Fibroblast of peridontal ligament (primary cell): ENCODE data around the gene IGF2R.
"Not testable (repeated sequence)": the region's sequence is repeated elsewhere in the genome, so short reads cannot be mapped to it uniquely, and the experiment has no call there.

Experiments
- DNase-seq: peaks from one replicate; pipeline ENCODE4 v3.0.0-alpha.2; 2010; ENCODE audit errors: extremely low read depth

IGF2R gene

DNA sequence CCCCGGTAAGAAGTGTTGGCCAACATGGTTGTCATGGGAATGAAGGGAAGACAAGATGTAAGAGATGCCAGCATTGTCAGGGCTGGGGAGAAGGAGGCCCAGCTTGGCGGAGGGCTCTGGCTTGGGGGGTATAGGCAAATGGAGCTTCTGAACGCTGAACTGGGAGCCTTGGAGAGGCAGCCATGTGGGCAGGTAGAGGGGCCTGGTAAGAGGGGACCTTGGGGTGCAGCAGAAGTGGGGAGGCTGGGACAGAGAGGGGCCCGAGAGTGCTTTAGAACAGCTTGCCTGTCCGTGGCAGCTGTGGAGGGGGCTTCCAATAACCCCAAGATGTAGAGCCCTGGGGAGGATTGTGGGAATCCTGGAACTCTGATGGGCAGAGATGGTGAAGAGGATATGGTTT is 155.7 kb downstream of the IGF2R start:
- DNase-seq, result no peak

DNA sequence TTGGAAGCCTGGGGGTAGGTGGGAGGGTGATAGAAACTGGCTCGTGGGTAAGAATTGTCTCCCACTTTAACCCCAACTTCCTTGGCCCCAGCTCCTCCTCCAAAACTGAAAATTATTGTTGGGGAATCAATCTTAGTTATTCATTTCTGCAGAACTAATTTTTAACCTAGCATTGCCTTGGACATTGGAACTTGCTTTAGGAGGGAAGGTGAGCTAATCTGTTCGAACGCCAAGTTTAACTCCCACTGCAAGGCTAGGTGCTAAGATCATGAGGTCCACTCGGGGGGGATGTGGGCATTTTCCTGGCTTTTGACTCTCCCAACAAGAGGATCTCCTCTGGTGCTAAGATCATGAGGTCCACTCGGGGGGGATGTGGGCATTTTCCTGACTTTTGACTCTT is 156.2 kb downstream of the IGF2R start:
- DNase-seq, result not testable (repeated sequence)

DNA sequence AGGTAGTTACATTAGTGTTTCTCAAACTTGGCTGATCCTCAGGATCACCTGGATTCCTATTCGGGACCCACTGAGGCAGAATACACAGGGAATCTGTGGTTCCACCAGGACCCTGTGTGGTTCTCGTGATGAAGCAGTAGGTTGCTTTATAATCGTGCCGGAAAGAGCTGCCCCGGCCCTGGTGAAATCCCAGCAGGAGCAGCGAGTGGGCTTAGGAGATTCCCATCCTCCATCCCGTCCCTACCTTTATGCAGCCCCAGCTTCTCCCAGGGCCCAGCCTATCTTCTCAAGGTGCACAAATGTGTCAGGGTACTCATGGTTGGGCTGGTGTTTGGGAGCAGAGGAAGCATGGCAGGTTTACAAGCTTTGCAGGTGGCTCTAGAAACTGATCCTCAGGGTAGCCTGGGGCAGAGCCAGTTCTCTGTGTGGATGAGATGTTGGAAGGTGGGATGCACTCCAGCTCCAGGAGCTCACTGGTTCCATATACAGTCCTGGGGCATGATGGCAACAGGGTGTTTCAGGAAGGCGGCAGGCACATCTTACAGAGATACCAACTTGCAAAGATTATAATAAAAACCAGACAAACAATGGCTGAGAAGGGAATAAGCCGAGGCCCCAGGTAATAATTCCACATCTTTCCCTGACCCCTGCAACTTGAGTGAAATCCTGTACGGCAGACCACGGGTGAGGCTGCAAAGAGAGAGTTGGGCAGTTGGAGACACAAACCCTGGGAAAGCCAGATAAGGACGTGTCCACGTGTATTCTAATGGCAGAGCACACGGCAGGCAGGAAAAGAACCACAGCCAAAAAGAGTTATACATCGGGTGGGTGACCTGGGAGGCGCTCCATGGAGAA is 158.6 kb downstream of the IGF2R start:
- no peak for DNase-seq

DNA sequence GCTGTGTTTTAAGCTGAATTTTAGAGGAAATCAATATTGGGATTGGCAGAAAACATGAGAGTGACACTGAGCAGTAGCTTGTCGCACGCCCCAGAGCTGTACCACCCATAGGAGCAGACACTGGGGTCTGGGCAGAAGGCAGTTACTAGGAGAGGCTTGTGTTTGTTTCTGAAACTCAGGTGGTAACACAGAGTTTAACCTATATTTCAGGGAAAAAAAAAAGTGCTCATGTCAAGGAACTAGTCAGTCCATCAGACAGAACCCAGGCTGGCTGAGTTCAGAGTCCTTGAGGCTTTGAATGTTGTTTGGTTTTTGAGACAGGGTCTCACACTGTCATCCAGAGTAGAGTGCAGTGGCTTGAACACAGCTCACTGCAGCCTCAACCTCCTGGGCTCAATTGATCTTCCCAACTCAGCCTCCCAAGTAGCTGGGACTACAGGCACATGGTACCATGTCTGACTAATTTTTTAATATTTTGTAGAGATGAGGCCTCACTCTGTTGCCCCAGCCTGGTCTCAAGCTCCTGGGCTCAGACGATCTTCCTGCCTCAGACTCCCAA is 159.3 kb downstream of the IGF2R start:
- DNase-seq, result no peak

DNA sequence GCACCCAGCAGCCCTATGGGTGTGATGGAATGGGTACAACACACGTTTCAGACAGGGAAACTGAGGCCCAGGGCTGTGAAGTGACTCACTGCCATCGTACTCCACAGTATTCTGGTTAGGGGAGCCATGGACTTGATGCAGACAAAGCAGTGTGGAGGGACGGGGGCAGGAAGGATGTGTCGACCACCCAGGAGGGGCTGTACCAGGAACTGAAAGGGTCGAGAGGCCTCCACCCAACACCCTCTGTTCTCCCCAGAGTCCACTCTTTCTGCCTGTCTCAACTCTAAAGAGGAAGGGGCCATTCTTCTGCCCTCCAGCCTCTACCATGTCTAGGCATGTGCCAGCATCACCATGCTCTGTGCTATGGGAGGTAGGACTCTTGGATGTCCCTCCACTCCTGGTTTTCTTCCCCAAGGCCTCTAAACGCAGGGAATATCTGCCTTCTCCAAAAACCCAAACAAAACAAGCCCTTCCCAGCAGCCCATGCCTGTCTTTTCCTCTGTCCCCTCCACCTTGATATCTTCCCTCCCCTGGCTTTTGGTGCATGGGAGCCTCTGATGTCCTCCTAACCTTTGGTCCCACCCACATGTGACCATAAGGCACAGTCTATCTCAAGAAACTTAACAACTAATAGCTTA is 160.1 kb downstream of the IGF2R start:
- no peak for DNase-seq

DNA sequence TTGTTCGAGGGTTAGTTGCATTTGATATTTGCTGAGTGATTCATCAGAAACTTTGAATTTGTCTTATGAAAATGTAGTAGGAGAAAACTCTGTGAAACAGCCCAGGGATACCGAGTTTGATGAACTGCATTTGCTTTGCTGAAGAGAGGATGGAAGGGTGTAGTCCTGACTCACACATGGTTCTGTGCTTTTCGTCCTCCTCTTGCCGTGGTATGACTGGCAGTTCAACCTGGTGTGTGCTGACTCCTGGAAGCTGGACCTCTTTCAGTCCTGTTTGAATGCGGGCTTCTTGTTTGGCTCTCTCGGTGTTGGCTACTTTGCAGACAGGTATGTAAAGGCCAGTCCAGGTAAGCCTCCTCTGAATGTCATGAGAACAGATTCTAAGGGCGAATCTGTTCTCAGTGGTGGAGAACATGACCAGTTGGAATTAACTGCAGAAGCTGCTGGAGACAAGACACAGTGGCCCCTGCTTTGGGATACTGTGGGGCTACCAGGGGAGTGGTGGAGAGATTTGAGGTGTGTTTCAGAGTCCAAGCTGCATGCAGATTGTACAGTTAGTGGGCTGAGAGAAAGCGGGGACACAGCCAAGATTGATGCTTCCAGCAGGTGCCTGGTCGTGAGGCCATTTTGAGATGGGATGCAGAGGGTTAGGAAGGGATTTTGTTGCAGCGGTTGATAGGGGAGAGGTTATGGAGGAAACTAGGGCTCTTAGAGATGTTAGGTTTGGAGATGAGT is 161.2 kb downstream of the IGF2R start:
- no peak for DNase-seq

DNA sequence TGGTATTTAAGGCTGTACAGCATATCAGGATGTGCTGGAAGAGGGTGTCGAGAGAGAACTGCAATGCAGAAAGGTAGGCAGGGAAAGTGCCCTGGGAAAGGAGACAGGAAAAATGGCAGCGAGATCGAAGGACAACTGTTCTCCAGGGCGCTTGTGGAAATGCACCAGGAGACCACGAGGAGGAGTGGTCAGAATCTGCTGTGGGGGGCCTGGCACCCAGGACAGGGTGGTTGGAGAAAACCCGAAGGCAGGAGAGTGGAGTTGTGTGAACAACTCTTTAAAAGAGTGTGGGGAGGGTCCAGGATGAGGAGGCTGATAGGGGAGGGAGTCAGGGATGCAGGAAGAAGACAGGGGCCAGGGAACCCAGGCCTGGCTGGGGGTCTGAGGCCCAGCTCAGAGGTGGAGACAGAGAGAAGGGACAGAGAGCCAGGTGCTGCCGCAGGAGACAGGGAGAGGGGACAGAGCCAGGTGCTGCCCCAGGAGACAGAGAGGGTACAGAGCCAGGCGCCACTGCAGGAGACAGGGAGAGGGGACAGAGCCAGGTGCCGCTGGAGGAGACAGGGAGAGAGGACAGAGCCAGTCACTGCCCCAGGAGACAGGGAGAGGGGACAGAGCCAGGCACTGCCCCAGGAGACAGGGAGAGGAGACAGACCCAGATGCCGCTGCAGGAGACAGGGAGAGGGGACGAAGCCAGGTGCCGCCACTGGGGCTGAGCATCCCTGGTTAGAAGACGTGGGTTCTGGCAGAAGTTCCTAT is 162.0 kb downstream of the IGF2R start:
- no peak for DNase-seq

DNA sequence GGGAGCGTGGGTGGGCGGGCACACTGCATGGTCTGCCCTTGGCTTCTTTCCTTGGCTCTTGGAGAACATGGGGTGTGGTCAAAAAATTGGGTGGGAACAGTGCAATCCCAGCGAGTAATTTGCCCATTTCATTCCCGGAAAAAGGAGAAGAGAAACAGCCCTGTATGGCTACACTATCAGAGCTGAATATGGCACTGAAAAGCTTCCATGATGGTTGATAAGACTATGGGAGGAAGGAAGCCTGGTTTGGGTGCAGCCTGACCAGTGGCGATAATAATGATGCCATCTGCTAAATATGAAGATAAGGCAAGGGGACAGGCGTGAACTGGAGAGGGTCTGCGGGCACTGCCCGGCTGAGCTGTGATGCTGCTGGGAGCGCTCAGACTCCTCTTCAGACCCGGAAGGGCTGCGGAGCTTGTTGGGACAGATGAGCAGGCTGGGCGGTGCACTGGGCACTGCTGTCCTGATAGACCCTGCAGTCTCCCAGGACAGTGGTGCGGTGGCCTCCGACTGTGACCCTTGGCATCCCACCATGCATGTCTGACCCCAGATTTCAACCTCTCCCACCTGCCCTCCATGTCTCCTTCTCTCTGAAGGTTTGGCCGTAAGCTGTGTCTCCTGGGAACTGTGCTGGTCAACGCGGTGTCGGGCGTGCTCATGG is 162.9 kb downstream of the IGF2R start:
- no peak for DNase-seq

DNA sequence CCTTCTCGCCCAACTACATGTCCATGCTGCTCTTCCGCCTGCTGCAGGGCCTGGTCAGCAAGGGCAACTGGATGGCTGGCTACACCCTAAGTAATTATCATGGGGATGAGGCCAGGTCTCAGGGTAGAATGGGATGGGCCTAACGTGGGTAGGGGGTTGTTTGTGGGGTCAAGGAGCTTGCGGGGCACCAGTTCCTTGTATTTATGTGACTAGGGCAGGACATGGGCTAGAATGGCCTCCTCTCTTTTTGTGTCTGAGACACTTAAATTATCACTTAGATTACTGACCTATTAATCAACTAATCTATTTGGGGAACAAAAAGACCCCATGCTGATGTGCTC is 163.4 kb downstream of the IGF2R start:
- no peak for DNase-seq

DNA sequence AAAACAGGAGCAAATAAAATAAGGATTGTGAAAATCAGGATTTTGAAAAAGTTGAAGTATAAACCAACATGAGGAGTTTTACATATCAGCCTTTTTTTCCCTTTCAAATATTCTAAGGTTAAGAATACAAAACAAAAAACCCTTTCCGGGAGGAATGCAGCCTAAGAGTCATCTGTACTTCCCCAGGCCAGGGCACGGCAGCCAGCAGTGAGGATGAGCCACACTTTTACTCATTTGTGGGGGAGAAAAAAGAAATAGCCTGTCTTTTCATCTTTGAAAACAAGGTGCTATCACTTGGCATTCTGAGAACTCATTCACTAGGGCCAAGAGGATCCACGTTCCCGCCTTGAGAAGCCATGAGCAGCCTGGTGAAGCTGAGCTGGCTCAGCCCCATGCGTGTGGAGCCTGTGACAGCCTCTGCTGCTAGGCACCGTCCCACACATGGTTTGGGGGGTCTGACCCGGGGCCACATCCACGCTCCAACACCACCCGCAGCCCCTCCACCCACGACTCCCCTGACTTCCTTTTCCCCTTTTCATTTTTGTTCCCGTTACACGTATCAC is 164.0 kb downstream of the IGF2R start:
- no peak for DNase-seq

DNA sequence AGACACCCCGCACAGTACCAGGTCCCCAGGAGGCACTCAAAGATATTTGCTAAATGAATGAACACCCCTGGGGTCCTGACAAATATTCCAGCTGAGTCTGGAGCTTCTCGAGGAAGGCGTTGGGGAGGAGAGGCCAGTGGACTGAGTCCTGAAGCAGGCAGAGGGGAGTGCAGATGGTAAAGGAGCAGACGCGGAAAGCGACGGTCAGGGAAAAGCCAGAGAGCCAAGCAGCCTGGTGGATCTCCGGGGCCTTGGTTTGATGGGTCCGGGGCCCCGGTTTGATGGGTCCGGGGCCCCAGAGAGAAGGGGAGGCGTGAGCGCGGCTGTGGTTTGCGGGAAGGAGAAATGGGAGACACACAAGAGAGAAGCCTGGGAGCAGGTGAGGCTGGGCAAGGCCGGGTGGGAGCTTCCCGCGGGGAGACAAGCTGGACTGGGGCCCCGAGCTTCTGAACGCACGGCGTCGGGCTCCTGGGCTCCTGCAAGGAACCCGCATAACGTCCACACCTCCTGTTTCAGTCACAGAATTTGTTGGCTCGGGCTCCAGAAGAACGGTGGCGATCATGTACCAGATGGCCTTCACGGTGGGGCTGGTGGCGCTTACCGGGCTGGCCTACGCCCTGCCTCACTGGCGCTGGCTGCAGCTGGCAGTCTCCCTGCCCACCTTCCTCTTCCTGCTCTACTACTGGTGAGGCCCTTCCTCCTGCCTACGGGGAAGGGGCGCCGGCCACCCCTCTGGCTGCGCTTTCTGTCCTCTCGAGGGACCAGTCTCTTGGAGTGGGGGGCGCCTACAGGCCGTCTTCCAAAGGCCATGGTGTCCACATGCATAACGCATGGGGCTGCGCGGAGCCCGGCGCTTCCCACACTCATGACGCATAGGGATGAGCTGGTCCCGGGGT is 164.8 kb downstream of the IGF2R start:
- DNase-seq, result no peak

DNA sequence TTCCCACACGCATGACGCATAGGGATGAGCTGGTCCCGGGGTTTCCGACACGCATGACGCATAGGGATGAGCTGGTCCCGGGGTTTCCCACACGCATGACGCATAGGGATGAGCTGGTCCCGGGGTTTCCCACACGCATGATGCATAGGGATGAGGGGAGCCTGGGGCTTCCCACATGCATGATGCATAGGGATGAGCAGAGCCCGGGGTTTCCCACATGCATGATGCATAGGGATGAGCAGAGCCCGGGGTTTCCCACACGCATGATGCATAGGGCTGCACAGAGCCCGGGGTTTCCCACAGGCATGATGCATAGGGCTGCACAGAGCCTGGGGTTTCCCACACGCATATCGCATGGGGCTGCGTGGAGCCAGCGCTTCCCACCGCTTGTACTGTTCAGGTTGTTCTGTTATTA is 165.5 kb downstream of the IGF2R start:
- not testable (repeated sequence) for DNase-seq

DNA sequence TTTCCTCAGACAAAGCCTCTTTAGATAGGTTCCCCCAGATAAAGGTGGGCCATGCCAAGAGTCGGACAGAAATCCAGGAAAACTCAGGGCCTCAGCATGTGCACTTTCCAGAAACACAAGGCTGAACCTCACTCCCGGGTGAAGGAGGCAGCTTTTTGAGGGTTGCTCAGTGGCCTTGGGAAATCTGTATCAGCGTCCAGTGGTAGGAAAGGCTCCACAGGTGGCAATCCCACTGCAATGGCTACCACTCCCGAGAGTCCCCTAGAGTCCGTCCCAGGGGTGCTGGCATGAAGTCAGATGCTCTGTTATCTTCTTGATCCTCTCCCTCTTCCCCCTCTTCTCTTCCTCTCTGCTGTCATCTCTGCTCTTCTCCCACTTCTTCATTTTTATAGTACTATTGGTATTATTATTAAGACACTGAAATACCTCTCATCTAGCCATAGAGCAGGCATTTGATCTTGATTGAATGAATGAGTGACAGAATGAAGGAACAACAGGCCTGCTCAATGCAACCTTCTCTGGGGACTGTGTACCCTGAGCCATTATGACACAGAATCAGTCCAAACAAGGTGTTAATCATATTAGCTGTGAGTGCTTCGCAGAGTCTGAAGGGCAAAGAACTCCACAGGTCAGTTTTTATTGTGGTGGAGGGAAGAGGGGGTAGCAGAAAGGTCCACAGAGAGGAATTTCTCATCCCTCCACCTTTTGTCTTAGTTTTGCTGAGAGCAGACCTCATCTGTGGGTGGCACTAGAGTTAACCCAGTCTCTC is 166.1 kb downstream of the IGF2R start:
- no peak for DNase-seq

DNA sequence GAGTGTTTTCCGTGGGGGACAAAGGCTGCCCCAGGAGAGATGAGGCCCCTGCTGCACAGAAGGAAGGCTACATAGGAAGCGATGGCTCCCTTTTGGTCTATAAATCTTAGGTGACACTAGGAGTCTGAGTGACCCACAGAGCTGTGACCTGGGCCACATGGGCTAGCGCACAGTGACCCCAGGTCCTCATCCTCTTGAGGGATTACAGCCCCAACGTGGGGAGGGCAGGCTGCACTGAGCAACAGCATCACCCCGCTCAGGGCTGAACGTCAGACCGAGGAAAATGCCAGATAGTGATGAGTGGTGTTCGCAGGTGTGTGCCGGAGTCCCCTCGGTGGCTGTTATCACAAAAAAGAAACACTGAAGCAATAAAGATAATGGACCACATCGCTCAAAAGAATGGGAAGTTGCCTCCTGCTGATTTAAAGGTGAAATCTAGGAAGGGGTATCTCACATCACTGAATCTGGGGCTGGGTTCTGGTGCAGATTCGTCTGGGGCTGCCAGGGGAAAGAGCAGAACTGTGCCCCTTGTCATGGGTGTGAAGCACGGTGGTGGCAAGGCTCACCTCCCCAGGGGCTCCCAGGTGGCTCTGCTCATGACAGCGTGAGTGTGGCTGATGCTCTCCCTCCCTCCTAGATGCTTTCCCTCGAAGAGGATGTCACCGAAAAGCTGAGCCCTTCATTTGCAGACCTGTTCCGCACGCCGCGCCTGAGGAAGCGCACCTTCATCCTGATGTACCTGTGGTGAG is 167.2 kb downstream of the IGF2R start:
- DNase-seq, result no peak

DNA sequence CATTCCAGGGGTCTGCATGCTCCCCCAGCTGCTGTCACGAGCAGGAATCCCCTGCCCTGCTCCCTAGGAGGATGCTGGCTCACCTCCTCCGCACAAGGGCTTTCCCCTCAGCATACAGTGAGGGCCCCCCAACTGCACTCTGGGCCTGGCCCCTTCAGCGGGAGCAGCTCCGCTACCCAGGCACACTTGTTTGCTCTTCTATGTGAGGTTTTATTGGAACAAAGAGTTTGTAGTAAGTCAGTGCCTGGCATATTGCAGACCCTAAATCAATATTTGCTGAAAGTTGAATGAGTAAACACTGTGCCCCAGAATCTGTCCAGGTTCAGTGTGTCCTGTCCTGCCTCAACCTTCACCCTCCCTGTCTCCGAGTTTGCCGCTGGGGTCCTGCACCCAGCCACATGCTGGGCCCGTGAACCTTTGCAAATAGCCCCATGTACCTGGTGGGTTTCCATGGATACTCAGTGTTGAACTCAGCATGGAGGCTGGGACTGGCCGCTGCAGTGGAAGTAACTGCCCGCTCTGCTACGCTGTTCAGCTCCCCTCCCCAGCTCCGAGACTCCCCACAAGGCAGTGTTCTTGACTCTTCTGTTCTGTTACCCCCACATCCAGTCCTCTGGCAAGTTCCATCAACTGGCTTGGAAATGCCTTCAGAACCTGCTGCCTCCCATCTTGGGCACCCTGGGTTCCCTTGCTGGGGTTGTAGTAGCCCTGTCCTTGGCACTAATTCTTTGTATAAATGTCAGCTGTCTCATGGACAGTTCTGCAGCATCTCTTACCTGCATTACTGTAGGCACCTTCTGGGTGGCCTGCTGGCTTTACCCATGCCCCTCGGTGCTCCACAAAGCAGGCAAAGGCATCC is 168.5 kb downstream of the IGF2R start:
- no peak for DNase-seq

DNA sequence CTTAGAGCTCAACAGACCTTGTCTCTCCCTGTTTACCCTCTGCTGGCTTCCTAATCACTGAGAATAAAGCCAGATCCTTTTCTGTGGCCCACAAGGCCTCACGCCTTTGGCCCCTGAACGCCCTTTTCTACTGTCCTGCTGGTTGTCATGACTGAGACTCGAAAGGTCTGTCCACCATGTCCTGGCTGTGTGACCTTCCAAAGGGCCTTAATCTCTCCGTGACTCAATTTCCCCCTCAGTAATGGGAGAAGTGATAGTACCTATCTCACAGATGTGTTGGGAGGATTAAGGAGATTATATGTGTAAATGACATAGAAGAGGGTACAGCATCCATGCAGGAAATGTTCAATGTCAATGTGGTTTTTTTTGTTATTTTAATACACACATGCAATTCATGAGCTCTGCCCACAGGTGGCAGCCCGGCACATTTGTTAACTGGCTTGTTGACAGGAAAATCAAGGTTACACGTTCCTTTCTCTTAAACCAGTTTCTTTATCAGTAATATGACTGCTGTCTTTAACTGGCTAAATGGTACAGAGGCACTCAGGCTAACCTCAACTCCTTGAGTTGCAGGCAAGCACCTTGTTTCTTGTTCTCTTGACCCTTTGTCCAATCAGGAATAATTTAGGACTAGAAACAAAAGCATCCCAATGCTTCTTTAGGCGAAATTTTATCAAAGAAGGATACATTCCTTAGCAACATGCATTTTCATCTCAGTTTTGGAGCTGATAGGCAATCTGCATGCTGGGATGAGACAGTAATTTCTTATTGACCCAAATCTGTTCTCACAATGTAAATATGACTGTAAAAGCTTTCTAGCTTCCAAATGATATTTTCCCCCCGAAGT is 169.3 kb downstream of the IGF2R start:
- peak; percentile 77 for DNase-seq
